Endothelial cell of umbilical vein (primary cell): ENCODE results near the gene WDFY2. TPM values are rescaled to one million over a fixed set of nuclear protein-coding genes. Genes with fewer than 3 reads are reported as not detected.

Source experiments
- BruUV-seq: library from RNA; stranded (reverse); fragments of 400-500 nt; replicated peaks from 2 replicates; lab custom pipeline; 2021; lab: Mats Ljungman, UMichigan
- CTCF ChIA-PET: fragments of 300-600, 350-600 bp; sonication (Branson Sonifier 250); formaldehyde crosslinking; loops from one replicate; lab custom pipeline; 2021; ENCODE audit warnings: antibody characterized with exemption, inconsistent platforms; lab: Charles Lee
- POLR2A ChIA-PET: fragments of 300-600, 350-600 bp; sonication (Branson Sonifier 250); formaldehyde crosslinking; loops from one replicate; lab custom pipeline; 2021; ENCODE audit warnings: antibody characterized with exemption, inconsistent platforms; lab: Charles Lee
- DNase-seq: peaks from one replicate; pipeline ENCODE4 v3.0.0-alpha.2; 2011; ENCODE audit warnings: low read depth, low spot score
- FAIRE-seq: peaks from 2 replicates; lab custom pipeline; 2011; peaks lifted over from hg19 to GRCh38; lab: Jason Lieb, UNC
- H2AFZ ChIP-seq: 2 replicates; pipeline ENCODE4 v1.6.0; 2012; ENCODE audit warnings: low read depth, low read length, control low read depth, inconsistent platforms
- H3K27ac ChIP-seq: 2 replicates; pipeline ENCODE4 v1.5.1; 2011; ENCODE audit warnings: low read depth, mild to moderate bottlenecking, control low read depth, low read length, moderate library complexity; ENCODE audit not compliant: insufficient read depth
- H3K27me3 ChIP-seq, 2 experiments: 2 replicates each; pipeline versions ENCODE4 v1.6.0 to v1.6.1; 2011; ENCODE audit warnings: low read length in 2 of 2, mixed read lengths in 1 of 2; ENCODE audit not compliant: control insufficient read depth in 2 of 2, insufficient read depth in 2 of 2
- H3K36me3 ChIP-seq, 2 experiments: 2 replicates in 1 of 2; 3 replicates in 1 of 2; pipeline ENCODE4 v1.5.1; 2011; ENCODE audit warnings: low read length in 2 of 2, mild to moderate bottlenecking in 1 of 2, moderate library complexity in 1 of 2; ENCODE audit not compliant: control insufficient read depth in 2 of 2, insufficient read depth in 2 of 2; ENCODE audit errors: extremely low read depth in 1 of 2
- H3K4me1 ChIP-seq: 3 replicates; pipeline ENCODE4 v1.5.1; 2011; ENCODE audit warnings: mild to moderate bottlenecking, low read length; ENCODE audit not compliant: control insufficient read depth, insufficient read depth; ENCODE audit errors: extremely low read depth
- H3K4me2 ChIP-seq: 2 replicates; pipeline ENCODE4 v1.6.1; 2011; ENCODE audit warnings: low read length, control low read depth, mixed read lengths; ENCODE audit not compliant: insufficient read depth
- H3K4me3 ChIP-seq, 3 experiments: fragments of 200-600 bp in 1 of 3; sonication (generic), shearing (Covaris generic) in 1 of 3; replicated peaks in 1 of 3; 2 replicates each; pipeline ENCODE4 v1.5.1; 2011 to 2016; ENCODE audit warnings: control low read depth in 3 of 3, low read length in 3 of 3, mild to moderate bottlenecking in 2 of 3, inconsistent platforms in 1 of 3, low read depth in 1 of 3, moderate library complexity in 1 of 3; ENCODE audit not compliant: insufficient read depth in 1 of 3
- H3K79me2 ChIP-seq: 2 replicates; pipeline ENCODE4 v1.6.0; 2012; ENCODE audit warnings: low read length, inconsistent platforms; ENCODE audit not compliant: control insufficient read depth, insufficient read depth
- H3K9ac ChIP-seq: replicated peaks from 2 replicates; pipeline ENCODE3; 2011; ENCODE audit warnings: low read length, control low read depth; ENCODE audit not compliant: insufficient read depth; ENCODE audit errors: extremely low read depth
- H3K9me1 ChIP-seq: replicated peaks from 3 replicates; pipeline ENCODE4 v1.6.0; 2011; ENCODE audit warnings: mild to moderate bottlenecking, low read length; ENCODE audit not compliant: control insufficient read depth, insufficient read depth; ENCODE audit errors: extremely low read depth
- H3K9me3 ChIP-seq: replicated peaks from 2 replicates; pipeline ENCODE4 v1.5.1; 2012; ENCODE audit warnings: low read length, inconsistent platforms; ENCODE audit not compliant: control insufficient read depth, insufficient read depth
- H4K20me1 ChIP-seq: replicated peaks from 2 replicates; pipeline ENCODE3; 2011; ENCODE audit warnings: mild to moderate bottlenecking, low read length; ENCODE audit not compliant: control insufficient read depth, insufficient read depth; ENCODE audit errors: extremely low read depth
- EZH2 ChIP-seq: IDR thresholded peaks from 2 replicates; pipeline ENCODE4 v1.6.1; 2012; ENCODE audit warnings: borderline replicate concordance, low read depth, mild to moderate bottlenecking, moderate library complexity, low read length, inconsistent platforms; ENCODE audit not compliant: severe bottlenecking
- FOS ChIP-seq: IDR thresholded peaks from 2 replicates; pipeline ENCODE4 v1.6.1; 2011; ENCODE audit warnings: mild to moderate bottlenecking, low read length, moderate library complexity, borderline replicate concordance; ENCODE audit not compliant: insufficient read depth
- GATA2 ChIP-seq: IDR thresholded peaks from 2 replicates; pipeline ENCODE4 v1.7.0; 2011; ENCODE audit warnings: low read depth, mild to moderate bottlenecking, moderate library complexity, mixed read lengths, low read length; ENCODE audit not compliant: insufficient read length, insufficient read depth
- JUN ChIP-seq: IDR thresholded peaks from 2 replicates; pipeline ENCODE4 v1.6.1; 2011; ENCODE audit warnings: borderline replicate concordance, low read depth; ENCODE audit not compliant: insufficient read length, insufficient read depth
- MYC ChIP-seq: IDR thresholded peaks from one replicate; pipeline ENCODE4 v1.6.1; 2011; ENCODE audit warnings: mild to moderate bottlenecking, low read depth, low read length
- POLR2A ChIP-seq: IDR thresholded peaks from 2 replicates; pipeline ENCODE4 v1.6.1; 2012; ENCODE audit warnings: low read depth, mild to moderate bottlenecking, control low read depth, low read length
- POLR2AphosphoS5 ChIP-seq: IDR thresholded peaks from 2 replicates; pipeline ENCODE4 v1.6.1; 2012; ENCODE audit warnings: low read depth, mild to moderate bottlenecking, control low read depth, low read length, moderate library complexity; ENCODE audit not compliant: insufficient read depth
- dilution Hi-C: fragments of 300-500 bp; cut with MboI; formaldehyde crosslinking; loops from one replicate; pipeline ENCODE4 v1.15.0; 2019; ENCODE audit warnings: low sequenced_read_pairs; ENCODE audit not compliant: extremely low pct_ligation_motif_present
- intact Hi-C: fragments of 100-400 bp; cut with micrococcal nuclease; formaldehyde crosslinking; loops from one replicate; pipeline ENCODE4 v1.10.0; 2022
- polyA plus RNA-seq, 4 experiments: library from polyadenylated mRNA; depleted of rRNA in 3 of 4; stranded (reverse) in 3 of 4; unstranded in 1 of 4; fragments of >200 nt; gene quantifications; 2 replicates each; pipeline versions ENCODE4 v1.2.1 to v1.2.3, GENCODE V29; 2011 to 2012; ENCODE audit warnings: missing spikeins in 1 of 4
- total RNA-seq: library from RNA; stranded (reverse); gene quantifications from 2 replicates; pipeline ENCODE4 v1.2.3, GENCODE V29; 2021
- TF ChIP-seq, protein P1 (sequence below): IDR thresholded peaks from 2 replicates; pipeline ENCODE4 v1.6.1; 2011; ENCODE audit not compliant: insufficient read depth, insufficient read length
- TF ChIP-seq, protein P2 (sequence below), 2 donors: IDR thresholded peaks; 1 replicate in 1 of 2; 2 replicates in 1 of 2; pipeline ENCODE4 v1.5.1; 2011; ENCODE audit warnings: low read length in 2 of 2, mild to moderate bottlenecking in 2 of 2, moderate library complexity in 2 of 2, control low read depth in 1 of 2, inconsistent platforms in 1 of 2, low read depth in 1 of 2; ENCODE audit not compliant: insufficient read depth in 1 of 2; ENCODE audit errors: extremely low read depth in 1 of 2

WDFY2 gene
- total and polyA plus RNA-seq, 2 donors (not counting 3 experiments of a cell fraction or from before 2014, with no cell fraction given), result 2.1 to 5.5 TPM

DNA sequence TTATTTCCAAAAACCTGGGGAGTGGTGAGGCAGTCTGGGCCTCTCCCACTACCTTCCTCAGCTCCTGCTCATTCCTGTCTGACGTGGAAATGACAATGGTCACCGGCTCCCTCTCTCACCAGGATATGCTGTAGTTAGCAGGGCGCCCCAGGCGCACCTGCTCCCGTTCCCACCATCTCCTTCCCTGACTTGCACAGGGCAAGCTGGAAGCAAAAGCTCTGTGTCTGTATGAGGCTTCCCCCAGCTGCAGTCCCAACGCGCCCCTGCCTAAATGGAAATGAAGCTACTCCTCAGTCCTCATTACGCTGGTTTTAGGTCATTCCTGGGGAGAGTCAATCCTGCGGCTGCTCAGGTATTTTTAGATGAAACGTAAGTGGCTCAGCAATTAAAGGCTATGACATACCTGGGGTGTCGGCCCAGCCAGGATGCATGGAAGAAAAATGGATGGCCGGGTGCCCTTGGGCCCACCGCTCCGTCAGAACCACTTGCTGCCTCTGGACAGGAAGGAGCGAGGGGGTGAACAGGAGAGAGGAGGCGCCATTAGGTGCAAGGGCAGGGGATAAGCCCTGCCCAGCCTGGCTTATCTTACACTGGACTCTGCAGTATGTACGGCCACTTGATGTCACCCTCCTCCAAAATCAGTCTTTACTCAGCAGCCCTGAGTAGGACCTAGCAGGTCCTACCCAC lies 187.3 kb downstream of the WDFY2 start:
- CTCF ChIA-PET, result interaction anchor here (1.0 to 1.1 kb wide), 2 partner anchors 9 to 10 kb away, joined by 3 to 6 read pairs; no protein-coding TSS in a partner anchor

More for the DNA sequence above, 187.3 kb downstream of the WDFY2 start:
- Histone ChIP-seq H2AFZ (no peak overlapping the region), H3K36me3 (no peaks in the 10 kb centered on the region), H3K27ac (no peak overlapping the region), H3K4me2 (no peak overlapping the region), H3K27me3 (peaks cover 0 to 2% of the 10 kb centered on the region in 2 experiments), H3K9me1 (no peaks in the 10 kb centered on the region), H3K9ac (no peak overlapping the region), H3K9me3 (no peaks in the 10 kb centered on the region), H3K79me2 (no peaks in the 10 kb centered on the region), H3K4me3 (no peak overlapping the region), H3K4me1 (no peaks in the 10 kb centered on the region), H4K20me1 (no peaks in the 10 kb centered on the region)
- no peak for TF ChIP-seq POLR2AphosphoS5
- TF ChIP-seq EZH2, result no peak
- TF ChIP-seq, protein P1, sequence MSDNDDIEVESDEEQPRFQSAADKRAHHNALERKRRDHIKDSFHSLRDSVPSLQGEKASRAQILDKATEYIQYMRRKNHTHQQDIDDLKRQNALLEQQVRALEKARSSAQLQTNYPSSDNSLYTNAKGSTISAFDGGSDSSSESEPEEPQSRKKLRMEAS, result no peak
- TF ChIP-seq JUN, result no peak
- TF ChIP-seq MYC, result no peak
- no peak for TF ChIP-seq FOS
- no peak for TF ChIP-seq POLR2A
- no peak for TF ChIP-seq GATA2
- TF ChIP-seq, protein P2, sequence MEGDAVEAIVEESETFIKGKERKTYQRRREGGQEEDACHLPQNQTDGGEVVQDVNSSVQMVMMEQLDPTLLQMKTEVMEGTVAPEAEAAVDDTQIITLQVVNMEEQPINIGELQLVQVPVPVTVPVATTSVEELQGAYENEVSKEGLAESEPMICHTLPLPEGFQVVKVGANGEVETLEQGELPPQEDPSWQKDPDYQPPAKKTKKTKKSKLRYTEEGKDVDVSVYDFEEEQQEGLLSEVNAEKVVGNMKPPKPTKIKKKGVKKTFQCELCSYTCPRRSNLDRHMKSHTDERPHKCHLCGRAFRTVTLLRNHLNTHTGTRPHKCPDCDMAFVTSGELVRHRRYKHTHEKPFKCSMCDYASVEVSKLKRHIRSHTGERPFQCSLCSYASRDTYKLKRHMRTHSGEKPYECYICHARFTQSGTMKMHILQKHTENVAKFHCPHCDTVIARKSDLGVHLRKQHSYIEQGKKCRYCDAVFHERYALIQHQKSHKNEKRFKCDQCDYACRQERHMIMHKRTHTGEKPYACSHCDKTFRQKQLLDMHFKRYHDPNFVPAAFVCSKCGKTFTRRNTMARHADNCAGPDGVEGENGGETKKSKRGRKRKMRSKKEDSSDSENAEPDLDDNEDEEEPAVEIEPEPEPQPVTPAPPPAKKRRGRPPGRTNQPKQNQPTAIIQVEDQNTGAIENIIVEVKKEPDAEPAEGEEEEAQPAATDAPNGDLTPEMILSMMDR (IDR thresholded peaks at IDR 0.05; ENCODE audit: extremely low read depth in 1 of 2, insufficient read depth in 1 of 2, low read depth in 1 of 2, low read length in 2 of 2), result no peak
- DNase-seq, result no peak
- no peak for FAIRE-seq
- no TSS peak for BruUV-seq
- intact Hi-C loops (no loop called here), dilution Hi-C loops (no loop called here)
- POLR2A ChIA-PET, result no interaction called here
